PFSK-1 (cell line): Measurements from ENCODE around the gene GTPBP1.

Source experiments
- FOXP2 ChIP-seq: optimal IDR thresholded peaks from 2 replicates; pipeline ENCODE3; 2011; ENCODE audit warnings: borderline replicate concordance, control low read depth, inconsistent platforms; ENCODE audit not compliant: insufficient read depth; ENCODE audit errors: extremely low read length, extremely low read depth
- POLR2AphosphoS5 ChIP-seq: IDR thresholded peaks from 2 replicates; pipeline ENCODE4 v1.6.1; 2012; ENCODE audit warnings: low read depth, mild to moderate bottlenecking, control low read depth, low read length, moderate library complexity
- REST ChIP-seq, 2 experiments: IDR thresholded peaks; 2 replicates each; pipeline versions ENCODE4 v1.6.1 to v1.8.0; 2011 to 2012; ENCODE audit warnings: low read depth in 2 of 2, low read length in 2 of 2, control low read depth in 1 of 2, inconsistent platforms in 1 of 2, mild to moderate bottlenecking in 1 of 2, moderate library complexity in 1 of 2; ENCODE audit not compliant: insufficient read depth in 1 of 2
- SIN3A ChIP-seq: IDR thresholded peaks from 2 replicates; pipeline ENCODE4 v1.6.1; 2012; ENCODE audit warnings: mild to moderate bottlenecking, low read length, moderate library complexity, borderline replicate concordance; ENCODE audit not compliant: insufficient read depth
- TAF1 ChIP-seq: IDR thresholded peaks from 2 replicates; pipeline ENCODE4 v1.6.1; 2012; ENCODE audit warnings: low read length, control low read depth, borderline replicate concordance; ENCODE audit not compliant: insufficient read depth

GRCh38 chr22:38740116-38740723, 34.5 kb downstream of the GTPBP1 start:
- no peak for TF ChIP-seq SIN3A
- no peak for TF ChIP-seq REST (IDR thresholded peaks at IDR 0.05; ENCODE audit: insufficient read depth in 1 of 2, low read depth in 2 of 2, low read length in 2 of 2)
- no peak for TF ChIP-seq POLR2AphosphoS5
- TF ChIP-seq TAF1, result no peak
- no peak for TF ChIP-seq FOXP2
